Neuronal stem cell (in vitro differentiated cells): Measurements from ENCODE around the gene NGEF.

Experiments used
- DNase-seq: peaks from one replicate; pipeline ENCODE4 v3.0.0-alpha.2; 2013; ENCODE audit warnings: low spot score
- H2AFZ ChIP-seq: one replicate; pipeline ENCODE4 v1.6.1; 2013; ENCODE audit warnings: mild to moderate bottlenecking, low read length, inconsistent platforms
- H2AK5ac ChIP-seq: 2 replicates; pipeline ENCODE4 v1.6.1; 2013; ENCODE audit warnings: low read depth, mild to moderate bottlenecking, inconsistent platforms, low read length, moderate library complexity, mixed read lengths
- H2BK120ac ChIP-seq: 2 replicates; pipeline ENCODE4 v1.6.1; 2013; ENCODE audit warnings: low read depth, mild to moderate bottlenecking, inconsistent platforms, low read length, moderate library complexity, mixed read lengths
- H2BK12ac ChIP-seq: one replicate; pipeline ENCODE4 v1.6.1; 2013; ENCODE audit warnings: low read length, inconsistent platforms
- H2BK15ac ChIP-seq: 2 replicates; pipeline ENCODE4 v1.6.1; 2013; ENCODE audit warnings: mild to moderate bottlenecking, low read length, inconsistent platforms, mixed read lengths
- H2BK5ac ChIP-seq: one replicate; pipeline ENCODE4 v1.6.1; 2013; ENCODE audit warnings: inconsistent platforms, mild to moderate bottlenecking, low read length, moderate library complexity
- H3K14ac ChIP-seq: one replicate; pipeline ENCODE4 v1.6.1; 2013; ENCODE audit warnings: low read length, inconsistent platforms
- H3K18ac ChIP-seq: 2 replicates; pipeline ENCODE4 v1.6.1; 2013; ENCODE audit warnings: low read length, inconsistent platforms
- H3K23ac ChIP-seq: 2 replicates; pipeline ENCODE4 v1.6.1; 2013; ENCODE audit warnings: low read depth, mild to moderate bottlenecking, mixed read lengths, low read length, inconsistent platforms; ENCODE audit not compliant: poor library complexity
- H3K27ac ChIP-seq: replicated peaks from 3 replicates; pipeline ENCODE4 v1.5.1; 2013; ENCODE audit warnings: low read length, inconsistent platforms
- H3K27me3 ChIP-seq, 3 experiments: 2 replicates each; pipeline ENCODE4 v1.6.1; 2013; ENCODE audit warnings: low read length in 3 of 3, mild to moderate bottlenecking in 2 of 3, inconsistent platforms in 1 of 3, low read depth in 1 of 3, mixed read lengths in 1 of 3, moderate library complexity in 1 of 3; ENCODE audit not compliant: control insufficient read depth in 3 of 3, insufficient read depth in 3 of 3
- H3K36me3 ChIP-seq, 2 donors: replicated peaks in 1 of 2; 2 replicates each; pipeline ENCODE4 v1.6.1; 2013; ENCODE audit warnings: low read length in 2 of 2; ENCODE audit not compliant: control insufficient read depth in 2 of 2, insufficient read depth in 2 of 2
- H3K4ac ChIP-seq: 2 replicates; pipeline ENCODE4 v1.6.1; 2013; ENCODE audit warnings: inconsistent platforms, mild to moderate bottlenecking, low read length, moderate library complexity
- H3K4me1 ChIP-seq, 2 donors: 1 replicate in 1 of 2; 2 replicates in 1 of 2; pipeline ENCODE4 v1.6.1; 2013; ENCODE audit warnings: low read length in 2 of 2, low read depth in 1 of 2; ENCODE audit not compliant: control insufficient read depth in 2 of 2, insufficient read depth in 1 of 2
- H3K4me2 ChIP-seq: one replicate; pipeline ENCODE4 v1.6.1; 2013; ENCODE audit warnings: mild to moderate bottlenecking, low read length, inconsistent platforms; ENCODE audit not compliant: insufficient read depth, poor library complexity, severe bottlenecking
- H3K4me3 ChIP-seq, 2 donors: 2 replicates each; pipeline ENCODE4 v1.5.1; 2013; ENCODE audit warnings: low read length in 2 of 2, mild to moderate bottlenecking in 2 of 2, inconsistent platforms in 1 of 2, moderate library complexity in 1 of 2
- H3K79me1 ChIP-seq: one replicate; pipeline ENCODE4 v1.6.1; 2013; ENCODE audit warnings: low read depth, mild to moderate bottlenecking, inconsistent platforms, low read length, moderate library complexity
- H3K9ac ChIP-seq: one replicate; pipeline ENCODE4 v1.6.1; 2013; ENCODE audit warnings: mild to moderate bottlenecking, low read depth, low read length, inconsistent platforms; ENCODE audit not compliant: poor library complexity
- H3K9me3 ChIP-seq, 2 donors: replicated peaks in 1 of 2; 2 replicates each; pipeline versions ENCODE3 to v1.6.1; 2013; ENCODE audit warnings: low read length in 2 of 2, mild to moderate bottlenecking in 2 of 2, inconsistent platforms in 1 of 2, low read depth in 1 of 2, mixed read lengths in 1 of 2, moderate library complexity in 1 of 2; ENCODE audit not compliant: control insufficient read depth in 2 of 2, insufficient read depth in 1 of 2
- H4K8ac ChIP-seq: one replicate; pipeline ENCODE4 v1.6.1; 2013; ENCODE audit warnings: low read depth, mild to moderate bottlenecking, inconsistent platforms, low read length, moderate library complexity
- H4K91ac ChIP-seq: one replicate; pipeline ENCODE4 v1.6.1; 2013; ENCODE audit warnings: low read length, low read depth, mild to moderate bottlenecking, inconsistent platforms; ENCODE audit not compliant: poor library complexity
- WGBS, 2 donors: extraction: QIAGEN DNeasy Blood & Tissue Kit; methylation state at CpG; one replicate each; pipeline ENCODE4 v1.1.7; 2013; ENCODE audit warnings: missing lambda C conversion rate in 2 of 2, mixed read lengths in 1 of 2; ENCODE audit not compliant: insufficient read length in 2 of 2, insufficient replicate concordance in 1 of 2; ENCODE audit errors: extremely low coverage in 2 of 2; 5-methylcytosine and 5-hydroxymethylcytosine counted together

The NGEF gene

DNA sequence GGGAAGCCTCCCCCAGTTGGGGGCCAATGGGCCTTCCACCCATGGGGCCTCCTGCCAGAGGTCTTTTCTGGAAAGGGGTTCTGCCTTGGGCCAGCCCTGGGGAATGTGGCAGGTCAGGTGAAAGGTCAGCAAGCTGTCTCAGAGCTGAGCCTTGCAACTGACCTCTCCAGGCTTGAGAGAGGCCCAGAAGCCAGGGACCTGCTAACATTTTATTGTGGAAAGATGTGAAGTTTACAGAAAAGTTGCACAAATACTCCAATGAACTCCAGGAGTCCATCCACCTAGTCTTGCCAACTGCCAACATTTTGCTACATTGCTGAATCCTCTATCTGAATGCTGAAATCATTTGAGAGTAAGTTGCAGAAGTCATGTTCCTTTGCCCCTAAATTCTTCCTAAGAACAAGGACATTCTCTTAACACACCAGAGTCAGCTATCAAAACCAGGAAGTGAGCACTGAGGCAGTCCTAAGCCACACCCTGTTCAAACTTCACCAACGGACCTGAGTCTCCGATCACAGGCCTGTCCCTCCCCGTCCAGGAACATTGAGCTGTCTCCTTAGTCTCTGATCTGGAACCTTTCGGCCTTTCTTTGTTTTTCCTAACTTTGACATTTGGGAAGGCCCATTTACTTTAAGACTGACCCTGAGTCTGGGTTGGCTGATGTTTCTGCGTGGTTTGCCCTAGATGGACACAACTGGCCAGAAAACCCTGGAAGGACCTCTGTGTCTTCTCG, 139.0 kb downstream of the NGEF start:
- Histone ChIP-seq H3K18ac (no peak overlapping the region), H2AK5ac (no peak overlapping the region), H3K36me3 (no peaks in the 10 kb centered on the region), H3K27me3 (peaks cover 7 to 24% (median 10%) of the 10 kb centered on the region in 3 experiments), H3K4me3 (no peak overlapping the region), H3K4me1 (peaks cover 2 to 4% of the 10 kb centered on the region in 2 donors), H3K14ac (peak overlapping the region; percentile 17), H3K79me1 (no peaks in the 10 kb centered on the region), H3K4me2 (no peak overlapping the region), H3K23ac (no peak overlapping the region), H3K9ac (no peak overlapping the region), H3K4ac (no peak overlapping the region), H2BK120ac (no peak overlapping the region), H2AFZ (no peak overlapping the region), H3K27ac (no peak overlapping the region), H2BK12ac (no peak overlapping the region), H2BK15ac (no peak overlapping the region), H4K8ac (no peak overlapping the region), H3K9me3 (no peaks in the 10 kb centered on the region), H4K91ac (no peak overlapping the region), H2BK5ac (no peak overlapping the region)
- WGBS, 2 donors: no CpG with 5 or more reads among the region's 6 CpGs
- no peak for DNase-seq

DNA sequence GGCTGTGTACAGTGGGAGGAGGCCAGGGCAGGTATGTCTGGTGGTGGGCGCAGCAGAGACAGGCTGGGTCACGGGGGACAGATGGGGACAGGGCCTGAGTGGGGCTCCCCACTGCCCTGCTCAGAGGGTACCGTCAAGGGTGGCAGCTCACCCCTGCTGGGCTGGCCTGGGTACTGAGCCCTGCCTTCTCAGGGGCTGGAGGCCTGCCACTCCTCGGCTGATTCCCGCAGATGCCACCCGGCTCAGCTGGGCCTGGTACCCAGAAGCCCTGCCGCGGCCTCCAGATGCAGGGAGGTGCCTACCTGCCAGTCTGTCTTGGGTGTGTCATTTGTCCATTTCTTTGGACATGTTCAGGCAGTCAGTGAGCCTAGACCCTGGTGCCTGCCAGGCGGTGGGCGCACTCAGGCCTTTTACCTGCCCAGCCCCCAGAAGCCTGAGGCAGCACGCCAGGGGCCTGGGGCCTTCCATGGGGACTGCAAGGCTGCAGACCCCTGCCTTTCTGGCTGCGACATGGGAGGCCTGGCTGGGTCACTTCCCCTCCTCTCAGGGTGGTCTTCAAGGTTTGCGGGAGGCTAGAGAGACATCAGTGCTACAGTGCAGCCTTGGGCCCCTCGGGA, 139.7 kb downstream of the NGEF start:
- Histone ChIP-seq H4K8ac (no peak overlapping the region), H3K4me2 (no peak overlapping the region), H2BK120ac (no peak overlapping the region), H4K91ac (no peak overlapping the region), H3K27ac (no peak overlapping the region), H3K18ac (peak overlapping the region; percentile 12), H3K4me3 (no peak overlapping the region), H3K14ac (no peak overlapping the region), H3K23ac (no peak overlapping the region), H2BK12ac (no peak overlapping the region), H3K79me1 (no peaks in the 10 kb centered on the region), H3K9ac (no peak overlapping the region), H3K9me3 (no peaks in the 10 kb centered on the region), H3K36me3 (no peaks in the 10 kb centered on the region), H2BK5ac (no peak overlapping the region), H2AK5ac (no peak overlapping the region), H3K27me3 (peaks cover 7 to 24% (median 10%) of the 10 kb centered on the region in 3 experiments), H3K4ac (no peak overlapping the region), H2BK15ac (no peak overlapping the region), H2AFZ (no peak overlapping the region), H3K4me1 (peaks cover 2 to 4% of the 10 kb centered on the region in 2 donors)
- no CpG with 5 or more reads among the region's 14 CpGs for WGBS, 2 donors
- no peak for DNase-seq

DNA sequence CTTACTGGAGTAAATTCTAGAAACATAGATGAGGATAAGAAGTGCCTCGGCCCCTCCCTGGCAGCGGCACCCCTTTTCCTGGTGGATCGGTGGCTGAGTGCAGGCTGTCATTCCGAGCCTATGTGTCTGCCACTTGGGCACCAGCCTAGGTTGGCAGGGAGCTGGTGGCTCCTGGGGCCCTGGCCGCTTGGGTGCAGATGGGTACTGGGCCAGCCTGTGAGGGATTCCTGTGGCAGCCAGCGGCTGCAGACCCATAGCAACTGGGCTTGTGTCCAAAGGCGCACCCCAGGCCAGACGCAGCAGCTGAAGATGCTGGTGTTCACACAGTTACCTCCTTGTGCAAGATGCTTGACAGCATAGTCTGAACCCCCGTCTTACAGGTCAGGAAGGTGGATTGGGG, 140.2 kb downstream of the NGEF start:
- no peak overlapping the region for H3K14ac ChIP-seq
- H3K36me3 ChIP-seq: no peaks in the 10 kb centered on the region
- H3K9ac ChIP-seq: no peak overlapping the region
- no peak overlapping the region for H2AK5ac ChIP-seq
- no peak overlapping the region for H3K4ac ChIP-seq
- no peak overlapping the region for H4K8ac ChIP-seq
- H3K4me1 ChIP-seq: peaks cover 2 to 4% of the 10 kb centered on the region in 2 donors
- H3K23ac ChIP-seq: no peak overlapping the region
- no peak overlapping the region for H3K4me3 ChIP-seq
- H3K4me2 ChIP-seq: no peak overlapping the region
- H2BK5ac ChIP-seq: no peak overlapping the region
- H2AFZ ChIP-seq: no peak overlapping the region
- no peak overlapping the region for H3K27ac ChIP-seq
- no peaks in the 10 kb centered on the region for H3K79me1 ChIP-seq
- H2BK15ac ChIP-seq: peak overlapping the region; percentile 39
- no CpG with 5 or more reads among the region's 9 CpGs for WGBS, 2 donors
- no peak overlapping the region for H2BK120ac ChIP-seq
- H4K91ac ChIP-seq: no peak overlapping the region
- no peaks in the 10 kb centered on the region for H3K9me3 ChIP-seq
- H3K18ac ChIP-seq: no peak overlapping the region
- no peak overlapping the region for H2BK12ac ChIP-seq
- peaks cover 7 to 21% (median 10%) of the 10 kb centered on the region in 3 experiments for H3K27me3 ChIP-seq
- DNase-seq: no peak
